Measurements from ENCODE around the gene PRKN.

The PRKN gene

DNA sequence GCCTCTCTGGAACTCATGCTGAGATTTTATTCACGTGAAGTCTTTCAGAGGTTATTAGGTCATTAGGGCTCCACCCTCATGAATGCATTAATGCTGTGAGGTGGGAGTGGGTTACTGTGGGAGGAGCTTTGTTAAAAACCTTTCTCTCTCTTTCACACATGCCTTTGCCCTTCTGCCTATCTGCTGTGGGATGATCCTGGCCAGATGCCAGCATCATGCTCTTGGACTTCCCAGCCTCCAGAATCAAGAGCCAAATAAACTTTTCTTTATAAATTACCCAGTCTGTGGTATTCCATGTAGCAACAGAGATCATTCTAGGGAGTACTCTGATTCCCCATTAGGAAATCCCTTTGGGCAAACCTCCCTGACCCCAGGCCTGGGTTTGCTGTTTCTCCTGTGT lies 1323.8 kb downstream of the PRKN start:
- H3K27ac ChIP-seq = no peak overlapping the region
- TF ChIP-seq, protein P1, sequence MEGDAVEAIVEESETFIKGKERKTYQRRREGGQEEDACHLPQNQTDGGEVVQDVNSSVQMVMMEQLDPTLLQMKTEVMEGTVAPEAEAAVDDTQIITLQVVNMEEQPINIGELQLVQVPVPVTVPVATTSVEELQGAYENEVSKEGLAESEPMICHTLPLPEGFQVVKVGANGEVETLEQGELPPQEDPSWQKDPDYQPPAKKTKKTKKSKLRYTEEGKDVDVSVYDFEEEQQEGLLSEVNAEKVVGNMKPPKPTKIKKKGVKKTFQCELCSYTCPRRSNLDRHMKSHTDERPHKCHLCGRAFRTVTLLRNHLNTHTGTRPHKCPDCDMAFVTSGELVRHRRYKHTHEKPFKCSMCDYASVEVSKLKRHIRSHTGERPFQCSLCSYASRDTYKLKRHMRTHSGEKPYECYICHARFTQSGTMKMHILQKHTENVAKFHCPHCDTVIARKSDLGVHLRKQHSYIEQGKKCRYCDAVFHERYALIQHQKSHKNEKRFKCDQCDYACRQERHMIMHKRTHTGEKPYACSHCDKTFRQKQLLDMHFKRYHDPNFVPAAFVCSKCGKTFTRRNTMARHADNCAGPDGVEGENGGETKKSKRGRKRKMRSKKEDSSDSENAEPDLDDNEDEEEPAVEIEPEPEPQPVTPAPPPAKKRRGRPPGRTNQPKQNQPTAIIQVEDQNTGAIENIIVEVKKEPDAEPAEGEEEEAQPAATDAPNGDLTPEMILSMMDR (conservative IDR thresholded peaks at IDR 0.05) = no peak
- no peak for TF ChIP-seq ZFX (IDR thresholded peaks at IDR 0.05)

DNA sequence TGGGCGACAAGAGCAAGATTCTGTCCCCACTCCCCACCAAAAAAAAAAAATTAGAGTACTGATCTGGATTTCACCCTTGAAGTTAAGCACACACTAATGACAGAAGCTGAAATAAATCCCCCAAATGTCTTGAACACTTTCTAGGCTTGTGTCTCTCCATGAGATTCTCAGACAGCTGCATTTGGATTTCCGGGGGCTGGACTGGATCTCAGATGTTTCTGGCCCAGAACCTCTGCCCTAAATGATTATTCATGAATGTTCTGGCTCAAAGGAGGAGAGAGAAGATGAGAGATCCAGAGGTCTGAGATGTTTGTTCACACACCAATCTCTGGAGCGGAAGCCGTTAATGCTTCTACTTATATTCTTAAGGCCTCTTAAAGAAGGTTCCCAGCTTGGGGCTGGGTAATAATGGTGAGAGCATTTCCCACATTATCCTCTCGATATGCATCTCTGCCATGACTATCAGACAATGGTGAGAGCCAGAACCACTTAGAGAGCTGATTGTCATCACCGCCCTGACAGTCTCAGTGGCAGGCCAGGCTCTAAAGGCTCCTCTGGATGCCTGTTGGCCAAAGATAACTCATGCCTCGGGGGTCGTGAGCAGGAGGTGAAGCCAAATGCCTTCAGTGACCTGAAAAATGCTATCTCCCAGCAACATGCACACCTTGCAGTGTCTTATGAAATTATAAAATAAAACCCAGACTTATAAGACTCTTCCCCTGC lies 1325.8 kb downstream of the PRKN start:
- no peak for TF ChIP-seq ZFX (IDR thresholded peaks at IDR 0.05)
- TF ChIP-seq, protein P1 (conservative IDR thresholded peaks at IDR 0.05) = no peak
- no peak overlapping the region for H3K27ac ChIP-seq

DNA sequence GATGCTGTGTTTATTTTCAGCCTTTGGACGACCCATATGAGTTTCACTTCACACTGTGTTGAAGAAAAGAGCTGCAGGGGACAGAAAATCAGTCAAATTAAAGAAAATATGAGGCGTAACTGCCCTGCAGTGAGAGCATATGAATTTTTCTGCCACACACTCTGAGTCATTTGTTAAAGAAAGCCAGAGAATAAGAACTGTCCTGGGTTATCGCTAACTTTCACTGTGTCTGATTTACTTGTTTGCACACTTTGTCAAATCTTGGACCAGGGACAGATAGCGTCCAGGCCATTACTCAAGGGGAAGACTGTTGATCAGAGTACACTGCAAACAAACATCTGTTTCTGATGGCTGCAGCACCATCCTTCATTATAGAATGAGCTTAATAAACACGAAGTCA lies 1326.9 kb downstream of the PRKN start:
- TF ChIP-seq ZFX (IDR thresholded peaks at IDR 0.05) = no peak
- TF ChIP-seq, protein P1 (conservative IDR thresholded peaks at IDR 0.05) = no peak
- no peak overlapping the region for H3K27ac ChIP-seq

DNA sequence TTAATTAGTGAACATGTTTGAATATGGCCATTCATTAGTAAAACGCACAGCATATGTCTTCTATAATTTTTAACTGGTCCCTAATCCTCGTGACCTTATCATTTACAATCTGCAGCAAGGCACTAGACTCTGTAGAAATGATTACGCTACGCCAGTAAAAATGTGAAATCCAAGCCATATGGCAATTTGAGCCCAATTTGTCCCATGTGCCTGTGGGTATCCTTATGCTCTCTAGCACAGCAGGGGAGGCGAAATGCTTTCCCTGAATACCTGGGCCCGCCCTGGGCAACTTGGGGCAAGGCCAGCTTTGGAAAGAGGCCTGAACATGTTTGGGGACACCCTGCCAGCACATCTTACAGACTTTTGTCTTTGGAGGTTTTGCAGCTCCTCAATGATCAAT lies 1331.0 kb downstream of the PRKN start:
- H3K27ac ChIP-seq = no peak overlapping the region
- no peak for TF ChIP-seq ZFX (IDR thresholded peaks at IDR 0.05)
- TF ChIP-seq, protein P1 (conservative IDR thresholded peaks at IDR 0.05) = no peak

DNA sequence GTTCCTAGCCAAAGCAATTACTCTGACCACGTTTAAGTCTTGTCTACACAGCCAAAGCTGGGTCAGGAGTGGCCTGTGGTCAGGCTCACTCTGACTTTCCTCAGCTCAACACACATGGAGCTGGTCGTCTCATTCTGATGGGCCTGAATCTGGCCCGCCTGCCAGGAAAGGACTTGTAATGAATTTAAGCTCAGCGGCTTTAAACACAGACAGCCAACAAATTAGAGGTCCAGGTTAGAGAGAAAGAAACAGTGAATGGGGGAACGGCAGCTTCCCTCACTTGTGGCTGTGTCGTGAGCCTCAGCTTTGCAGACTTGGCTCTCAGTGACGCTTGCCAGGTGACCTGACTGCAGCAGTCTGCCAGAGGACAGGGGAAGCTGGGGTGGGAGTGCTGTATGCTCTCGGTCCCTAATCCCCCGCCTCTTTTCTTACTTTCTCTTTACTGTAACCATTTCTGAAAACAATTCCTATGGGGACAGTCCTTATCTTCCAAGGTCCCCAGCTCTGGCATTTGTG lies 1331.8 kb downstream of the PRKN start:
- no peak overlapping the region for H3K27ac ChIP-seq
- TF ChIP-seq ZFX (IDR thresholded peaks at IDR 0.05) = no peak
- TF ChIP-seq, protein P1 (conservative IDR thresholded peaks at IDR 0.05) = no peak

DNA sequence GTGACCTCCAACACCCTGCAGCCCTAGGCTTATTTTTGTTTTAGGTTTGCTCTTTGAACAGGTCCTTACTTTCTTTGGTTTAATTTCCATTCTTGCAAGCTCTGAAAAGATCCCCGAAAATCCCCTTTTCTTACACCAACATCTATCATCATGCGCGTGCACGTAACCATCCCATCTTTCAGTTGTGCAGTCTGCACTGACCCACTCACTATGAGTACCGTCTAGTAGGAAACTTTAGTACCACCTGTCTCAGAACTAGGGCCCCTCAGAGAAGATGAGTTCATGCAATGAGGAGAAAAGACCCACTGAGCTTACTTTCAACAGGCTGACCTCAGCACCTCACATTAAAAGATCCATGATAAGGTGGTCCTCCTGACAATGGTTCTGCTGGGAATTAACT lies 1333.1 kb downstream of the PRKN start:
- no peak overlapping the region for H3K27ac ChIP-seq
- TF ChIP-seq ZFX (IDR thresholded peaks at IDR 0.05) = no peak
- TF ChIP-seq, protein P1 (conservative IDR thresholded peaks at IDR 0.05) = no peak

DNA sequence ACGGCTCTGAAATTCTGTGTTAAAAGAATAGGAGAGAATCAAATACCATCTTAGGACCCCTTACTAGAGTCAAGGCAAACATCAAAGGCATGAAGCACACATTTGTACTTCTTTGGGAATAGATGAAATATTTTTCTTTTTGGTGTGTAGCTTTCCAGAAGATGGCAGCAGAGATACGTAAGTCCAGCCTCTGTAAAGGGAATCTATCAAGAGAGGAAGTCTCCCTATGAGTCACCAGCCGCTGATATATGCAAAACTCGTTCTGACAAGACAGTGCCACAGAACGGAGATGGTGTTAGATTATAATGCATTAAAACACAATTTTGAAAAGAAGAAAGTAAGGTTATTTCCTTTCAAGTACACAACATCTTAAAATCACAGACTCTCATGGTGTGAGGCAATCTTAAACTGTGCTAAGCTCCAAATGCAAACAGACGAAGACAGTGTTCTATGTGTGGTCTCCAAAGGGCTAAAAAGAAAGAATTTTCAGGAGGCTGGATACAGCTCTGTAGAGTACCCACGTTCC lies 1333.7 kb downstream of the PRKN start:
- no peak overlapping the region for H3K27ac ChIP-seq
- no peak for TF ChIP-seq ZFX (IDR thresholded peaks at IDR 0.05)
- TF ChIP-seq, protein P1 (conservative IDR thresholded peaks at IDR 0.05) = peak; percentile 75

Measured in C4-2B (cell line).